Smooth muscle cell (in vitro differentiated cells): ENCODE results near the gene MYRIP. TPM values are rescaled to one million over a fixed set of nuclear protein-coding genes. Genes with fewer than 3 reads are reported as not detected.

Experiments
- DNase-seq: peaks from one replicate; lab custom pipeline; 2025; ENCODE audit not compliant: unreplicated experiment; lab: John Stamatoyannopoulos, UW
- H2AFZ ChIP-seq: fragments of 200-600 bp; sonication (generic); 2 replicates; pipeline ENCODE4 v1.6.0; 2016; ENCODE audit warnings: antibody characterized with exemption, low read depth, mild to moderate bottlenecking
- H3F3A ChIP-seq: fragments of 200-600 bp; sonication (generic); 2 replicates; pipeline ENCODE4 v1.6.0; 2017; ENCODE audit warnings: antibody characterized with exemption, low read depth
- H3K27ac ChIP-seq: fragments of 200-600 bp; sonication (generic); 2 replicates; pipeline ENCODE4 v1.5.1; 2016; ENCODE audit warnings: low read depth, mild to moderate bottlenecking
- H3K27me3 ChIP-seq: fragments of 200-600 bp; sonication (generic); 2 replicates; pipeline ENCODE4 v1.6.1; 2016; ENCODE audit warnings: low read depth, mild to moderate bottlenecking
- H3K36me3 ChIP-seq: fragments of 200-600 bp; sonication (generic); 2 replicates; pipeline ENCODE4 v1.5.1; 2016; ENCODE audit warnings: low read depth
- H3K4me1 ChIP-seq: fragments of 200-600 bp; sonication (generic); 2 replicates; pipeline ENCODE4 v1.5.1; 2016; ENCODE audit warnings: low read depth
- H3K4me2 ChIP-seq: fragments of 200-600 bp; sonication (generic); 2 replicates; pipeline ENCODE4 v1.6.0; 2016; ENCODE audit warnings: mild to moderate bottlenecking
- H3K4me3 ChIP-seq: fragments of 200-600 bp; sonication (generic); 2 replicates; pipeline ENCODE4 v1.5.1; 2016; ENCODE audit warnings: mild to moderate bottlenecking
- H3K79me2 ChIP-seq: fragments of 200-600 bp; sonication (generic); 2 replicates; pipeline ENCODE4 v1.6.0; 2016; ENCODE audit warnings: low read depth, mild to moderate bottlenecking
- H3K9ac ChIP-seq: fragments of 200-600 bp; sonication (generic); 2 replicates; pipeline ENCODE4 v1.6.0; 2016; ENCODE audit warnings: low read depth
- H3K9me3 ChIP-seq: fragments of 200-600 bp; sonication (generic); replicated peaks from 2 replicates; pipeline ENCODE4 v1.5.1; 2016; ENCODE audit warnings: low read depth
- H4K20me1 ChIP-seq: fragments of 200-600 bp; sonication (generic); 2 replicates; pipeline ENCODE4 v1.6.0; 2016; ENCODE audit warnings: low read depth
- CTCF ChIP-seq: fragments of 200-600 bp; sonication (generic); IDR thresholded peaks from 2 replicates; pipeline ENCODE4 v1.5.1; 2017; ENCODE audit warnings: borderline replicate concordance, mild to moderate bottlenecking, antibody characterized with exemption; ENCODE audit not compliant: insufficient read depth, poor library complexity, severe bottlenecking
- WGBS: methylation state at CpG from one replicate; pipeline ENCODE4 v1.1.7; 2016; ENCODE audit warnings: low lambda C conversion rate; 5-methylcytosine and 5-hydroxymethylcytosine counted together
- polyA plus RNA-seq: library from polyadenylated mRNA; unstranded; fragments of >200 nt; fragmentation: Nextera tagmentation; extraction: Ambion mirVana; gene quantifications from 2 replicates; pipeline ENCODE4 v1.2.1, GENCODE V29; 2016
- total RNA-seq: library from RNA; depleted of rRNA; stranded (reverse); fragments of >200 nt; gene quantifications from 2 replicates; pipeline ENCODE4 v1.2.3, GENCODE V29; 2014

Gene MYRIP
- total and polyA plus RNA-seq, 2 experiments from 2014 or later, result not detected

- no peak for TF ChIP-seq CTCF
- H3K4me1 ChIP-seq, result peaks cover 3% of the 10 kb centered on the region
These were observed 433.2 kb downstream of the MYRIP start for GRCh38 chr3:40242638-40243037.

GRCh38 chr3:40243056-40243455, 433.6 kb downstream of the MYRIP start:
- WGBS, result 0% methylated on average over 1 of the region's 1 CpG
- H3K9ac ChIP-seq, result no peak overlapping the region
- no peaks in the 10 kb centered on the region for H3K4me1 ChIP-seq
- H4K20me1 ChIP-seq, result no peaks in the 10 kb centered on the region
- no peaks in the 10 kb centered on the region for H3K79me2 ChIP-seq
- no peak overlapping the region for H3K4me3 ChIP-seq
- no peak for TF ChIP-seq CTCF
- no peaks in the 10 kb centered on the region for H3F3A ChIP-seq
- H3K36me3 ChIP-seq, result no peaks in the 10 kb centered on the region
- no peaks in the 10 kb centered on the region for H3K9me3 ChIP-seq
- no peaks in the 10 kb centered on the region for H3K27me3 ChIP-seq
- no peak for DNase-seq
- no peak overlapping the region for H2AFZ ChIP-seq
- H3K4me2 ChIP-seq, result no peak overlapping the region
- no peak overlapping the region for H3K27ac ChIP-seq

More at GRCh38 chr3:40242638-40243037, 433.2 kb downstream of the MYRIP start:
- H3K27ac ChIP-seq, result no peak overlapping the region
- H3K4me2 ChIP-seq, result no peak overlapping the region
- no peaks in the 10 kb centered on the region for H3K9me3 ChIP-seq
- WGBS, result 86% methylated on average over 1 of the region's 1 CpG
- H4K20me1 ChIP-seq, result no peaks in the 10 kb centered on the region
- no peaks in the 10 kb centered on the region for H3K79me2 ChIP-seq
- H3K9ac ChIP-seq, result no peak overlapping the region
- H3K27me3 ChIP-seq, result no peaks in the 10 kb centered on the region
- no peak for DNase-seq
- no peak overlapping the region for H2AFZ ChIP-seq
- H3F3A ChIP-seq, result no peaks in the 10 kb centered on the region
- no peaks in the 10 kb centered on the region for H3K36me3 ChIP-seq
- no peak overlapping the region for H3K4me3 ChIP-seq

GRCh38 chr3:40247714-40248454, 438.5 kb downstream of the MYRIP start:
- H3K9me3 ChIP-seq, result no peaks in the 10 kb centered on the region
- H3F3A ChIP-seq, result no peaks in the 10 kb centered on the region
- H3K27me3 ChIP-seq, result peaks cover 10% of the 10 kb centered on the region
- H3K4me1 ChIP-seq, result no peaks in the 10 kb centered on the region
- DNase-seq, result no peak
- H3K79me2 ChIP-seq, result no peaks in the 10 kb centered on the region
- no peak overlapping the region for H3K9ac ChIP-seq
- no peaks in the 10 kb centered on the region for H4K20me1 ChIP-seq
- H3K27ac ChIP-seq, result no peak overlapping the region
- no peak for TF ChIP-seq CTCF
- no peak overlapping the region for H3K4me3 ChIP-seq
- WGBS, result 94% methylated on average over 6 of the region's 6 CpGs
- no peaks in the 10 kb centered on the region for H3K36me3 ChIP-seq
- H3K4me2 ChIP-seq, result no peak overlapping the region
- no peak overlapping the region for H2AFZ ChIP-seq

- DNase-seq, result no peak
- Histone ChIP-seq H3K4me3 (no peak overlapping the region), H4K20me1 (no peaks in the 10 kb centered on the region), H3K4me1 (no peaks in the 10 kb centered on the region), H3K4me2 (no peak overlapping the region), H2AFZ (no peak overlapping the region), H3K9me3 (no peaks in the 10 kb centered on the region), H3K9ac (no peak overlapping the region), H3K79me2 (no peaks in the 10 kb centered on the region), H3K27me3 (peaks cover 10% of the 10 kb centered on the region), H3K27ac (no peak overlapping the region), H3F3A (no peaks in the 10 kb centered on the region), H3K36me3 (no peaks in the 10 kb centered on the region)
- no peak for TF ChIP-seq CTCF
These were observed 439.2 kb downstream of the MYRIP start for GRCh38 chr3:40248591-40248990.
